HG02981 (cell line): ENCODE measurements around the gene NPIPB4.
"Not testable (repeated sequence)": the region's sequence is repeated elsewhere in the genome, so short reads cannot be mapped to it uniquely, and the experiment has no call there.

Experiments used
- ATAC-seq: cut with Tn5 transposase; IDR thresholded peaks from one replicate; pipeline ENCODE4 v1.9.1; 2021; ENCODE audit warnings: mild to moderate bottlenecking, moderate library complexity; ENCODE audit not compliant: unreplicated experiment

NPIPB4 gene

DNA sequence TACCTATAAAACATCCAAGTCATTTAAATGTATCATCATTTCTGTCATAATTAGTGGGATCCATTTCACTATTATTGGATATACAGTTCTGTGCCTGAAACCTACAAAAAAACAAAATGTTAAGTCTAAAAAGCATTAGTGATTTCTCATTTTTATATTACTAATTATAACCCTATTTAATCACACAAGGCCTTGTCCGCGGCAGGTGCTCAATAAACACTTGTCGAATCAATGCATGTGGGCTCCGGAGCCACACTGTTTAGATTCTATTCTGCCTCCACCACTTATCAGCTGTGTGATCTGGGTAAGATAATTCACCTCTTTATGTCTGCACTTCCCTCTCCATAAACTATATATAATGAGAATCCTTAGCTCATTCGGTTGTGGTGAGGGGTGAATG lies at the start of gene NPIPB4:
Gene NPIPB4 (minus strand): TSS at position 101 of the 400 bp plus-strand sequence. CDS start 378 bp downstream, outside the sequence.
- ATAC-seq = not testable (repeated sequence)

DNA sequence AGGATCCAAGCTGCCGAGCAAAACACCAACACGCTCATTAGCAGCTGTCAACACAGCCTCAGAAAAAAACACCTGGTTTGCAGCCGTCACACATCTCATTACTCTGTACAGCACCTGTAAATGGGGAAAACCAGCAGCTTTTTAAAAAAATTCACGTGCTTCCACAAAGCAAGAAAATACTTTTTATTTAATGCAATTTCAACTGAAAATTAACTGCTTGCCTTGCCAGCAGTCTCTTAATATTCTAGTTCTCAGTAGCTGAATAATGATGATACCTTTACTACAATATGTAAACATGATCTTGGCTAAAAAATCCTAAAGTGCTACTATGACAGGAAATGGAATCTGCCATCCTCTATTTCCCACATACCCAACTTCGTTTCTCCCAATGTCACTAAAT lies 41.4 kb upstream of the NPIPB4 start:
- ATAC-seq = not testable (repeated sequence)

DNA sequence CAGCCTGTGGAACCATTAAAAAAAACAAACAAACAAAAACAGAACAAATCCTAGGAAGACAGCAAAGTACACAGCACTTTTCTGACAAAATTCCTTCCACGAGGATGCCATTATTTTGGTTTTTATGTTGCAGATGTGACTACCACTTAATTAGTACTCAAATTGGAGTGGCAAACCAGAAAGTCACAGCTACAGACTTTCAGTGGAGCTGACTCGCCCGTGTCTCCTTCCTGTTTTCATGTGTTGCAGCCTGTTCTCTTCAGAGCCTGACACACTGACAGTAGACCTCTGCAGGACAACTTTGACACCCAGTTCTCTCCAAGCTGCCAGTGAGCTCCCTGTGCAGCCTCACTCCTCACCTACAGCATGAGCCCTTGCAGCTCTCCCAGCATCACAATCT lies 24.4 kb upstream of the NPIPB4 start:
- not testable (repeated sequence) for ATAC-seq

DNA sequence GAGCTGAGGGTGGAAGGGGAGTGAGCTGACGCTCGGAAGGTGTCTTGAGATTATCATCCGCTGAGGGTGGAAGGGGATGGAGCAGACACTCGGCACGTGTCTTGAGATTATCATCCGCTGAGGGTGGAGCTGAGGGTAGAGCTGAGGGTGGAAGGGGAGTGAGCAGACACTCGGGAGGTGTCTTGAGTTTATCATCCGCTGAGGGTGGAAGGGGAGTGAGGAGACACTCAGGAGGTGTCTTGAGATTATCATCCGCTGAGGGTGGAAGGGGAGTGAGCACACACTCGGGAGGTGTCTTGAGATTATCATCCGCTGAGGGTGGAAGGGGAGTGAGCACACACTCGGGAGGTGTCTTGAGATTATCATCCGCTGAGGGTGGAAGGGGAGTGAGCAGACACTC lies 20.4 kb downstream of the NPIPB4 start:
- not testable (repeated sequence) for ATAC-seq

DNA sequence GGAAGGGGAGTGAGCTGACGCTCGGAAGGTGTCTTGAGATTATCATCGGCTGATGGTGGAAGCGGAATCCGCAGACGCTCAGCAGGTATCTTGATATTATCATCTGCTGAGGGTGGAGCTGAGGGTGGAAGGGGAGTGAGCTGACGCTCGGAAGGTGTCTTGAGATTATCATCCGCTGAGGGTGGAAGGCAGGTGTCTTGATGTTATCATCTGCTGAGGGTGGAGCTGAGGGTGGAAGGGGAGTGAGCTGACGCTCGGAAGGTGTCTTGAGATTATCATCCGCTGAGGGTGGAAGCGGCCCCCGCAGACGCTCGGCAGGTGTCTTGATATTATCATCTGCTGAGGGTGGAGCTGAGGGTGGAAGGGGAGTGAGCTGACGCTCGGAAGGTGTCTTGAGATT lies 21.2 kb downstream of the NPIPB4 start:
- ATAC-seq = not testable (repeated sequence)

DNA sequence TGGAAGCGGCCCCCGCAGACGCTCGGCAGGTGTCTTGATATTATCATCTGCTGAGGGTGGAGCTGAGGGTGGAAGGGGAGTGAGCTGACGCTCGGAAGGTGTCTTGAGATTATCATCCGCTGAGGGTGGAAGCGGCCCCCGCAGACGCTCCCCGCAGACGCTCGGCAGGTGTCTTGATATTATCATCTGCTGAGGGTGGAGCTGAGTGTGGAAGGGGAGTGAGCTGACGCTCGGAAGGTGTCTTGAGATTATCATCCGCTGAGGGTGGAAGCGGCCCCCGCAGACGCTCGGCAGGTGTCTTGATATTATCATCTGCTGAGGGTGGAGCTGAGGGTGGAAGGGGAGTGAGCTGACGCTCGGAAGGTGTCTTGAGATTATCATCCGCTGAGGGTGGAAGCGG lies 21.8 kb downstream of the NPIPB4 start:
- not testable (repeated sequence) for ATAC-seq

DNA sequence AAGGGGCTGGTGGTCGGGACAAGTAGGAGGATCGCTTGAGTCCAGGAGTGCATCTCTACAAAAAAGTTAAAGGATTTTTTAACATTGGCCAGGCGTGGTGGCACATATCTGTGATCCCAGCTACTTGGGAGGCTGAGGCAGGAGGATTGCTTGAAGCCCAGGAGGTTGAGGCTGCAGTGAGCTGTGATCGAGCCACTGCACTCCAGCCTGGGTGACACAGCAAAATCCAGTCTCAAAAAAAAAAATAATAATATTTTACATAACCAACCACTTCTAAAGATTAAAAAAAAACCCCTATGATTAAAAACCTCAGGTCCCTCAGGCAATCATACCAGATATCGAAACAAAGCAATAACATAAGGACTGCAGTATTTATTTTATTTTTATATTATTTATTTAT lies 23.3 kb downstream of the NPIPB4 start:
- ATAC-seq = not testable (repeated sequence)

DNA sequence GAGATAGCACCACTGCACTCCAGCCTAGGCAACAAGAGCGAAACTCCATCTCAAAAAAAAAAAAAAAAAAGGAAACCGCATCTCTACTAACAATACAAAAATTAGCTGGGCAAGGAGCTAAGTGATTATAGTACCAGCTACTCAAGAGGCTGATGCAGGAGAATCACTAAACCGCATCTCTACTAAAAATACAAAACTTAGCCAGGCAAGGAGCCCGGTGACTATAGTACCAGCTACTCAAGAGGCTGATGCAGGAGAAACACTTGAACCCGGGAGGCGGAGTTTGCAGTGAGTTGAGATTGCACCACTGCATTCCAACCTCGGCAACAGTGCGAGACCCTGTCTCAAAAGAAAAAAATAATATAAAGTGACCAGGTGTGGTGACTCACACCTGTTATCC lies 27.6 kb downstream of the NPIPB4 start:
- not testable (repeated sequence) for ATAC-seq

DNA sequence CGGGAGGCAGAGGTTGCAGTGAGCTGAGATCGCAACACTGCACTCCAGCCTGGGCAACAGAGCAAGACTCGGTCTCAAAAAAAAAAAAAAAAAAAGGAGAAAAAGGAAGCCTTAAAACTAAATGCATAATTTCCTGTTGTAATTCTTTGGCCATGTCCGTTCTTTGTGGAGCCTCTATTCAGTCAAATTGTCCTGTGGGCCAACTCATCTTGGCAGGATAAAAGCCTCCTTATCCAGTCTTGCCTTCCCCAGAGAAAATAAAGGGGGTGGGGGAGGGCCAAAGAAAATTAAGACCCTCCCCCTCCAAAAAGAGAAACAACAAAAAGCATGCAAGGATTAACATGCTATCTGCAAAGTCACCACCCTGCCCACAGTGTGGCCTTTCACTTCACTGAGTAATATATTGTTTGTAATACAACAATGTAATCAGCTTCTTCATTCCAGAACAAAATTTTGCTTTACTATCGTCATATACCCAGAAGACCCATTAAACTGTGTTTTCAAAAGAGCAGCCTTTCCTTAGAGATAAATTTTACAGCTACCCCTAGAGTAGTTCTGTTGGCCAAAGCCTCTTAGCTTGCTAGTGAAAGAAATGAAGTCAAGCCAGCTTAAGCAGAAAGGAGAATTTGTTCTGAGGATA lies 31.4 kb downstream of the NPIPB4 start:
- not testable (repeated sequence) for ATAC-seq

DNA sequence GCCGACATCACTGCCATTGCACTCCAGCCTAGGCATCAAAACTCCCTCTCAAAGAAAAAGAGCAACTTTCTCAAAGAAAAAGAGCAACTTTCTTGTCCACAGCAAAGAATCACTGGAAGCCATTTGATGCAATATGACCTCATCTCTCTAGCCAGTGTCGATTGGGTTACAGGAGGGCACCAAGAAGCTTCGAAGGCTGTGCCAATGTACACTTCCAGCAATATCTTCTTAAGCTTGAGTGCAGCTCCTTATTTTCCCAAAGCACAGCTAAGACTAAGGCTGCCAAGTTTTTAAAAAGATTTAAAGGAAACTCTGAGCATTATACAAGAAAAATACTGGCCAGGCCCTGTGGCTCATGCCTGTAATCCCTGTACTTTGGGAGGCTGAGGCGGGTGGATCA lies 32.0 kb downstream of the NPIPB4 start:
- not testable (repeated sequence) for ATAC-seq

DNA sequence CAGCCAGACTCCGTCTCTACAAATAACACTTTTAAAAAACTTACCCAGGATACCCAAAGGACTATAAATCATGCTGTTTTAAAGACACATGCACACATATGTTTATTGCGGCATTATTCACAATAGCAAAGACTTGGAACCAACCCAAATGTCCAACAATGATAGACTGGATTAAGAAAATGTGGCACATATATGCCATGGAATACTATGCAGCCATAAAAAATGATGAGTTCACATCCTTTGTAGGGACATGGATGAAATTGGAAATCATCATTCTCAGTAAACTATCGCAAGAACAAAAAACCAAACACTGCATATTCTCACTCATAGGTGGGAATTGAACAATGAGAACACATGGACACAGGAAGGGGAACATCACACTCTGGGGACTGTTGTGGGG lies 34.3 kb downstream of the NPIPB4 start:
- ATAC-seq = not testable (repeated sequence)

DNA sequence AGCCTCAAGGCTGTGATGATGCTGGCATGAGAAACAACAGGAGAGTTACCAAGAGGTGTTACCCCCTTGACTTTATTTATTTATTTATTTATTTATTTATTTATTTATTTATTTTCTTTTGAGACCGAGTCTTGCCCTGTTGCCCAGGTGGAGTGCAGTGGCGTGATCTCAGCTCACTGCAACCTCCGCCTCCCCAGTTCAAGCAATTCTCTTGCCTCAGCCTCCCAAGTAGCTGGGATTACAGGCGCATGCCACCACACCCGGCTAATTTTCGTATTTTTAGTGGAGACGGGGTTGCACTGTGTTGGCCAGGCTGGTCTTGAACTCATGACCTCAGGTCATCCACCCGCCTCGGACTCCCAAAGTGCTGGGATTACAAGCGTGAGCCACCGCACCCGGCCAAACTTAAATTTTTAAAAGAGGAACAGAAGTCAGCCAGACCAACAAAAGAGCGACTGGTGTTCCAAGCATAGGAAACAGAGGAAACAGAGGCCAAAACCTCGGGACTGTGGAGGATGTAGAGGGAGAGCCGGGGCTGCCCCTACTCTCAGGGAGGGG lies 36.6 kb downstream of the NPIPB4 start:
- not testable (repeated sequence) for ATAC-seq

DNA sequence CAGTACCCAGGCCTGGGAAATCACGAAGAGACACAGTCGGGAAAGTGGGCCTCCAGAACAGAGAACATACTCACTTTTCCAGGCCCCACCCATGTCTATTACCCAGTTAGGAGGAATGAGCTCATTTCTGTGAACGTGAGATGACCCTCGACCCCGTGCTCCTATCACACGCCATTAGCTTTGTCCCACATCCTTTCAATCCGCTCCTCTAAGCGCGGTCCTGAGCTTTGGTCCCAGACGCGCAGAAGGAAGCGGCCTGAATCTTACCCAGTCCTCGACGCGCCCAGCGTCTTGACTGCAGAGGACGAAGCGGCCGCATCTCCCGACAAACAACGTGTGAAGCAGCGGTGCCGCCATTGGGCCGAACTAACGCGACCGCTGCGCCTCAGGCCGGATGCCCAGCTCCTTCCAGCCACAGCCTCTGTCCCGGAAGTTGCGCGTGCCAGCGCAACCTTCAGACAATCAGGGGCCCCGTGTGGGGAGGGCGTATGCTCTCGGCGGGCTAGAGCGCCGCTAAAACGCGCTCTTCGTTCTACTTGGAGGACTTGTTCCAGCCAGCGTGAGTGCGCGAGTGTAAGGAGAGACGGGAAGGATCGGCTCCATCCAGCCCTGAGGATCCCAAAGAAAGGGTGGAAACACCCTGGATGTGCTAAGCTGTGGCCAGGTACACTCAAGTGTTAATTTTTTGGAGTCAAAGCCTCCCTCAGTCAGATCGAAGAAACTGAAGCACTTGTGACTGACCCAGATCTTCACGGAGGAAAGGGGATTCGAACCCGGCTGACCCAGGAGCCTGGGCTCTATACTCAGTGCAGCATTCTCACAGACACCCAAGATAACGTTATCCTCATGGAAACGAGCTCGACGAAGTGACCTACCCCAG lies 37.3 kb downstream of the NPIPB4 start:
- ATAC-seq = peak; percentile 97

DNA sequence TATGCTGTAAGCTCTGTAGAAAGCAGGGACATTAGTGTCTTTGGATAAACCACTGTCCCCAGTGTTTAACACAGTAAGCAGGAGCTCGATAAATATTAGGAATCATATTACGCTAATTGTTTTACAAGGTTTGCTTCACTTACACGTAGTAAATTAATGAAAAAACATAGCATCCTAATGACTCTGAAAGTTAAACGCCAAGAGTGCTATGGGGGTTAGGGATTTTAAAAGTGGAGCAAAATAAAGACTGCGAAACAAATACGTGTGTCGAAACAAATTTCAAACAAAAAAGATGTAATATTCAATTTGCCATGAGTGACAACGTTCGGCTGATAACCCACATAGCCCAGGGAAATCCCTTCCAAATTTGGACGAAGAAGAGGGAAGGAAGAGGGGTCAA lies 37.9 kb downstream of the NPIPB4 start:
- ATAC-seq = not testable (repeated sequence)

DNA sequence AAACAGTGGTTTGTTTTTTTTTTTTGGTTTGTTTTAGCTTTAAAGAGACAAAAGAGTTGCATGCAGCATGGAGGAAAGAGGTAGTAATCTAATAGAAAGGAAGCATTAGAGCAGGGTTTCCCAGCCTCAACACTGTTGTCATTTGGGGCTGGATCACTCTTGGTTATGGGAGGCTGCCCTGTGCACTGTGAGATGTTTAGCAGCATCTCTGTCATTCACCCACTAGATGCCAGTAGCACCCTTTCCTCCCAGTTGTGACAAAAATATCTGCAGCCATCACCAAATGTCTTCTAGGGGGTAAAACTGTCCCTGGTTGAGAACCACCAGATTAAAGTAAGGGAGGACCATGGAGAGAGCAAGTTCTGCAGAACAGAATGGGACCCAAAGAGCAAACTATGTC lies 40.5 kb downstream of the NPIPB4 start:
- ATAC-seq = not testable (repeated sequence)

DNA sequence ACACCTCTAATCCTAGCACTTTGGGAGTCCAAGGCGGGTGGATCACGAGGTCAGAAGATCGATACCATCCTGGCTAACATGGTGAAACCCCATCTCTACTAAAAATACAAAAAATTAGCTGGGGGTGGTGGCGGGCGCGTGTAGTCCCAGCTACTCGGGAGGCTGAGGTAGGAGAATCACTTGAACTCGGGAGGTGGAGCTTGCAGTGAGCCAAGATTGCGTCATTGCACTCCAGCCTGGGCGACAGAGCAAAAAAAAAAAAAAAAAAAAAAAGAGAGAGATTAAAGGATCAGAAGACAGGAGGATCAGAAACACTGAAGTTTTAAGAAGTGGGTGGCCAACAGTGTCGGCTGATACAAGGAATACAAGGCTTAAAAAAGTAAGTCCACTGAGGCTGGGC lies 41.9 kb downstream of the NPIPB4 start:
- ATAC-seq = not testable (repeated sequence)

DNA sequence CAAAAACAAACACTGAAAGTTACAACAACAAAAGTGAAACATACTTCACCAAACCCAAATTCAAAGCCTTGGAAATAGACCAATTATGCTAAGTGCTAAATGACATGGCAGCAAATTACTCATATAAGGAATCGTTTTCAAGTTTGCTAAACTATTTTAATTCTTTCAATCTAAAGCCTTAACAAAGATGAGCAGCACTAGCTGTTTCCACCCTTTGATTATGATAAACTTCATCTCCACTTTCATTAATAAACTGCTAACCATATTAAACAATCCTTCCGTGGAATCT lies 55.2 kb downstream of the NPIPB4 start:
- ATAC-seq = not testable (repeated sequence)

DNA sequence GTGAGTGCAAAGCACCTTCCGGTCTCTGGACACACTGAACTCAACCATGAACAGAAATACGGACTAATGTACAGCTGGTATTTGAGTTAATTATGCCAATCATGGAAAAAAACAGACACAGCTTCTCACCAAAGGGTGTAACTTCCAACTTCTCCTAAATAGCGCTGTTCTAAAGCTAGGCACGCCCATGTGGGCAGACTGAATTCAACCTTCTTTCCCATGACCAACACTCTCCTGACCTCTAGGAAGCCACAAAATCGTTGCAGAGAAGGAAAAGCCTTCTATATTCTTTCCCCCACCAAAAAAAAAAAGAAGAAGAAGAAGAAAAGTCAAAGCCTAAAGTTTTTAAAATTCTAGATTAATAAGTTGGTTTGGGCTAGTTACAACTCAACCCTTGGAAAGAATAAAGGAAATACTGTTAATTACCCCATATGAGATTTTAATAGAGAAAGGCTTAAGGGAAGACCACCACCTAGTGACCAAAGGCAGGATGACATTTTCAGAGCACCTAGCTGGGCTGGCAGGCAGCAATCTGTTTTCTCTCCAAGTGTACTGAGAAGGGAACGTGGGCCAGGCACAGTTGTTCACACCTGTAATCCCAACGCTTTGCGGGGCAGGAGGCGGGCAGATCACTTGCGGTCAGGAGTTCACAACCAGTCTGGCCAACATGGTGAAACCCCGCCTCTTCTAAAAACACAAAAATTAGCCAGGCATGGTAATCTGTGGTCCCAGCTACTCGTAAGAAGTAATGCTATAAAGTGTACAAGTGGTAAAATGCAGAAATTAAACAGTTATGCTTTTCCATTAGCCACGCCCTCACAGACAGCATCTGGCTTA lies 55.8 kb downstream of the NPIPB4 start:
- not testable (repeated sequence) for ATAC-seq

DNA sequence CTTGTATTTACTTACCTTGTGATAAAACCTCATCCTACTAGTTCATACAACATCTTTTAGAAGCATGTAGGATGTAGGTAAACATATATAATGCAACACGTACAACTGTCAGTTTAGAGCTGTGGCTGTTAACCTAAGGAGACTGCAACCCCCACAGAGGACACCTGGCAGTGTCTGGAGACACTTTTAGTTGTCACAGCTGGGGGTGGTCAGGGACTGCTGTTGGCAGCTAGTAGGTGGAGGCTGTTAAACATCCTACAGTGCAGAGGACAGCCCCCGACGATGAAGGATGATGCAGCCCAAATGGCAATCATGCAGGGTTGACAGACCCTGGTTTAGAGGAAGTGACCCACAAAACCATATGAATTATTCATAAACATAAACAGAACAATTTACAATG lies 59.0 kb downstream of the NPIPB4 start:
- not testable (repeated sequence) for ATAC-seq

DNA sequence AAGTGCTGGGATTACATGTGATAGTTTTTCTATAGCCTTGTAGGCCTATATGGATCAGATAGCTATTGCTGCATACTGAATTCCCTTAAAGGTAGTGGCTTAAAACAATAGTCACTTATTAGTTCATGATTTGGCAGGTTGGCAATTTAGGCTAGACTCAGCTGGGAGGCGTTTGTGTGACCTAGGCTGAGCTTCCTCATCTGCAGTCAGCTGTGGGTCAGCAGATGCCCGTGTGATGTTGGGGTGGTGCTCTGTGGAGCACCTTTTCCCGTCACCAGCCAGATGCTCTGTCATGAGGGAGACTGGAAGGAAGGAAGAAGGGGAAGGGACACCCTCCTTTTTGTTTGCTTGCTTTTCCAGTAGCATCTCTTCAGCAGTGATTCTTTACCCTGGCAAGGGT lies 64.2 kb downstream of the NPIPB4 start:
- not testable (repeated sequence) for ATAC-seq

DNA sequence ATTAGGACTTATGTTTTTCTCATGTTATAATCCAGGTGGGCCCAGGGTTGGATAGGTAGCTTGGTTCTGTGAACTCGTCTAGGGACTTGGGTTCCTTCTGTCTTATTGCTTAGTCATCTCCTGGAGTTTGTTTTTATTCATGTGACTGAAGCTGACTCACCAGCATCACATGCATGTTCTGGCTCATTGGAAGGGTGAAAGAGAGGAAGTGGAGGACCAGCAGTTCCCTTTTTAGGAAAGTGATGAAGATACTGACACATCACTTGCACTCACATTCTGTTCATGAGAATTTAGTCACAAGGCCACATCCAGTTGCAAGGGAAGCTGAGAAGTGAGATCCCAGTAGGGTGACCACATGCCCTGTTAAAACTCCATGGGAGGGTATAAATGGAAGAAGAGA lies 67.0 kb downstream of the NPIPB4 start:
- not testable (repeated sequence) for ATAC-seq
